KG1 (cell line): ENCODE results near the gene TRANK1.
"Not testable (repeated sequence)": the region's sequence is repeated elsewhere in the genome, so short reads cannot be mapped to it uniquely, and the experiment has no call there.

ENCODE experiments used
- DNase-seq: peaks from one replicate; lab custom pipeline; 2025; lab: John Stamatoyannopoulos, UW

TRANK1 gene

GRCh38 chr3:36957063-36957462 lies 12.2 kb upstream of the TRANK1 start:
- DNase-seq: no peak

DNA sequence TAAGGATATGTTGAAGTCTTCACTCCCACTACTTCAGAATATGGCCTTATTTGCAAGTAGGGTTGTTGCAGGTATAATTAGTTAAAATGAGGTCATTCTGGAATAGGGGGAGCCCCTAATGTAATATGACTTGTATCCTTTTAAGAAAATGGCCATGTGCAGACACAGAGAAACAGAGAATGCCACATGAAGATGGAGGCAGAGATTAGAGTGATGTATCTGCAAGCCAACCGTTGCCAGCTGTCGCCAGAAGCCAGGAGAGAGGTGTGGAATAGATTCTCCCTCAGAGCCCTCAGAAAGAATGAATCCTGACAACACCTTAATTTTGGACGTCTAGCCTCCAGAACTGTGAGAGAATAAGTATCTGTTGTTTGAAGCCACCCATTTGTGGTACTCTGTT lies 11.3 kb upstream of the TRANK1 start:
- DNase-seq: no peak

DNA sequence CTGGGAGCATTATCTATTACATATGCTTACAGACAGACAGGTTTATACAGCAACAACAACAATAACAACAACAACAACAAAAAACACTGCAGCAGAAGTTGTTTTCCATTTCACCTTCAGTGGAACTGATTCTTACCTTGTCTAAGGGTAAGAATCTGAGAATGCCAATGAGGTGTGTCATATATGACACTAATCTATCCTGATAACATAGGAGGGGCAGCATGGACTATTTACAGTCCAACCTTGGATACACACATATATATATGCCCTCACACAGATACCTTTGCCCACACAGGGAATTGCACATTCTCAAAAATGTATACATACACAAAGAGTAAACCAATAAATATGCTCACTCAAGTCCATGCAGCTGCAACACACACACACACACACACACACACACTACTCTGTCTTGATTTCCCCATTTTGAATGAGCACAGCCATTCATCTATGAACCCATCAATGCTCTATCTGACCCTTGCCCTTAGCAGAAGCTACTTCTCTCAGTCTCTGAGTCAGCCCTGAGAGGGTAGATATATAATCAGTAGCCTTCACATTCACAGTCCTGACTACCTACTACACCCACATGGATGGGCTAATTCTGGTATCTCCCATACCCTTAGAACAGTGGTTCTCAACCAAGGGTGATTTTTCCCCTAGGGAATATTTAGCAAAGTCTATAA lies 9.7 kb upstream of the TRANK1 start:
- no peak for DNase-seq

DNA sequence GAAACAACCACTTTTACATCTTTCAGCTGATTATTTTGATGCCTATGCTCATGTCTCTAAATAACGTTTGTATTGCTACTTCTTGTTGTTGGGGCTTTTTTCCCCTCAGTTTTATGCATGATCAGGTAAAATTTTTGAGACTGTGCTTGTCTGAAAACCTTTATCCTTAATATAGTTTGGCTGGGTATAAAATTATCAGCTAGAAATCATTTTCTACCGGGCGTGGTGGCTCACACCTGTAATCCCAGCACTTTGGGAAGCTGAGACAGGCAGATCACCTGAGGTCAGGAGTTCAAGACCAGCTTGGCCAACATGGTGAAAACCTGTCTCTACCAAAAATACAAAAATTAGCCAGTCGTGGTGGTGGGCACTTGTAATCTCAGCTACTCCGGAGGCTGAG lies 3.0 kb upstream of the TRANK1 start:
- not testable (repeated sequence) for DNase-seq

DNA sequence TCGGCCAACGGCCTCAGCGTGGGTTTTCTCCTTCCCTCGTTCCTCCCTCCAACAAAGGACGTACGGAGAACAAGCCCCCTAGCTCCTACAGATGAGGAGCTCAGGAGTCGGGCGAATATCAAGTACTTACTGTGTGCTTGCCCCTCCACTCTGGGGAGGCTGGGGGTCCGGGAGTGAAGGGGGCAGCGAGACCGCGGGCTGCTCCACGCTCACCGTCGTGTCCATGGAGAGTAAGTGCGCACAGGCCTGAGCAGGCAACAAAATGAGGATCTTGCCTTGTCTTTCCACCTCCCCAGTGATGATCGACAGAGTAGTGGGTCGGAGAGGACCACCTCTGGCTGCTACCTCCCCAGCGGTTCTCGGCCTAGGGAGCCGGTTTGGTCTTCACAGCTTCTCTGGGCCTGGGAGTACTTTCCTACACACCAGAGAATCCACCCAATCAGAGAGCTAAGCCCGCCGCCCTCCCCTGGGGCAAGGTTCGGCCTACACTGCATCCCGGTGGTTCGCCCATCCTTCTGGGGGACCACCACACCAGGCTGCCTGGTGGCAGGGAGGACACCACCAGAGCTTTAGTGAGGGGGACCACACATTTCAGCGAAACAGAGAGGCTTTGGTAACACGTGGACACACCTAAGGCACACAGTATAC lies 603 bp upstream of the TRANK1 start:
- no peak for DNase-seq

- DNase-seq: no peak
These were observed 728 bp downstream of the TRANK1 start for GRCh38 chr3:36944012-36944640.

GRCh38 chr3:36943601-36944000 lies 1.3 kb downstream of the TRANK1 start:
- DNase-seq: no peak

DNA sequence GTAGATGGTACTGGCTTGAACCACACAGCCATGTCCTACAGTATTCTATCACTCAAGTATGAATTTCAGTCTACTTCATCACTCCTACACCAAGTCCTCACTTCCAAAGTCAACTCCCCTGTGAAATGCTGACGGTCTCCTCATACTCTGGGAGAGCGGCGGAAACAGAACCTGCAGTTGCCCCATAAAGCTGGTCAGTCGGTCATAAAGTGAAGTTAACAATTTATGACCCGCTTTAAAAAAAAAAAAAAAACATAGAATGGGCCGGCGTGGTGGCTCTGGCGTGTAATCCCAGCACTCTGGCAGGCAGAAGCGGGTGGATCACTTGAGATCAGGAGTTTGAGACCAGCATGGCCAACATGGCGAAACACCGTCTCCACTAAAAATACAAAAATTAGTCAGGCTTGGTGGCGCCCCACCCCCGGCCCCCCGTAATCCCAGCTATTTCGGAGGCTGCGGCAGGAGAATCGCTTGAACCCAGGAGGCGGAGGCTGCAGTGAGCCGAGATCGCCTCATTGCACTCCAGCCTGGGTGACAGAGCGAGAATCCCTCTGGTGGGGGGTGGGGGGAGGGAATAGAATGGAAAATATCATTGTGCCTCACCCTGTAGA lies 2.1 kb downstream of the TRANK1 start:
- DNase-seq: no peak

DNA sequence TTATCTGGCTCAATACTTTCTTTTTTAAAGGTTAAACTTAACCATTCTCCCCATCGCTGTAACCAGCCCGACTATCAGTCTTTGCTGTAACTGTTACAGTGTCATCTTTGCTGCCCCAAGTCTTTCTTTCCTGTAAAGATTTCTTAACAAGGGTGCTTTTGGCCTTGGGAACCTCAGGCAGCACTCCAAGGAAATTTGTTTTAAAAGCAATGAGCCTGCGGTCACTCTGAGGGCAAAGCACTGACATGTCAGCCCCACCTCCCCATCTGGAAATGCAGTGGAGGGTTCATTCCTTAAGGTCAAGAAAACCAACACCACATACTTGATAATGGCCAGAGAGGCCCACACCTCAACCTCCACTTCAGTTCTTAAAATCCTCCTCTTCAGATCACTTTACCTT lies 3.2 kb downstream of the TRANK1 start:
- DNase-seq: no peak

DNA sequence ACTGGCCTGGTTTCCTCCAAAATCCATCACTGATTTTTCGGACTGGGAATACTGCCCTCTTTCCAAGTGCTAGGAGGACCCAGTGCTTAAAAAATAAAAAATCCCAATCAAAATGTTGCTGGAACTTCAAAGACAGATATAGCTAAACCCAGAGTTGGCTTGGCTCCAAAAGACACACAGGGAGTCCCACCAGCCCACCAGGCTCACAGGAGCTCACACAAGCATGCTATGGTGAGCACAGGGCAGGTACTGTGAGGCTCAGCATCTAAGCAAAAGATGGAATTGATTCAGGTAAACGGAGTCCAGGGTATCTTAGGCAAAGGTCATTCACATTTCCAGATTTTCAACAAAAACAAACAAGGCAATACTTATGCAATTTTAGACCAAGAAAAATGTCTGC lies 3.7 kb downstream of the TRANK1 start:
- DNase-seq: no peak

DNA sequence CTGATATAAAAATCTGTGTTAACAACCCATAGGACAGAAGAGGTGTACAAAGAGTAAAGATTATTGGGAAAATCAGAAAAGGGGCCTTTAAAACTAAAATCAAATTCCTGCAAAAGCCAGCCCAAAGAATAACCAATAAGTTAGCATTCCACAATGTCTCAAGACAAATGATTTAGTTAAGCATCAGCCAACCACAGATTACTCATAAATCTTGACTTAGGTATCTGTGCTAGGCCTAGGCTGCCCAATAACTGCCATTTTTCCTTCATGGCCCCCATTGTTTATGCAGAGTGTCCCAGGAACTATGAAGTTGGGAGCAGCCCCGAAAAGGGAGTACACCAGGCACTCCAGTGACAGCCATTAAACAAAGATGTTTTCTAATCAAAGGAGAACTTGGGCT lies 7.4 kb downstream of the TRANK1 start:
- DNase-seq: no peak

- no peak for DNase-seq
These were observed 11.1 kb downstream of the TRANK1 start for GRCh38 chr3:36933540-36934296.

GRCh38 chr3:36931424-36931823 lies 13.4 kb downstream of the TRANK1 start:
- not testable (repeated sequence) for DNase-seq

GRCh38 chr3:36928220-36928619 lies 16.6 kb downstream of the TRANK1 start:
- no peak for DNase-seq

GRCh38 chr3:36926292-36926897 lies 18.5 kb downstream of the TRANK1 start:
- no peak for DNase-seq

GRCh38 chr3:36924744-36925521 lies 19.9 kb downstream of the TRANK1 start:
- DNase-seq: no peak

GRCh38 chr3:36923981-36924743 lies 20.7 kb downstream of the TRANK1 start:
- no peak for DNase-seq

DNA sequence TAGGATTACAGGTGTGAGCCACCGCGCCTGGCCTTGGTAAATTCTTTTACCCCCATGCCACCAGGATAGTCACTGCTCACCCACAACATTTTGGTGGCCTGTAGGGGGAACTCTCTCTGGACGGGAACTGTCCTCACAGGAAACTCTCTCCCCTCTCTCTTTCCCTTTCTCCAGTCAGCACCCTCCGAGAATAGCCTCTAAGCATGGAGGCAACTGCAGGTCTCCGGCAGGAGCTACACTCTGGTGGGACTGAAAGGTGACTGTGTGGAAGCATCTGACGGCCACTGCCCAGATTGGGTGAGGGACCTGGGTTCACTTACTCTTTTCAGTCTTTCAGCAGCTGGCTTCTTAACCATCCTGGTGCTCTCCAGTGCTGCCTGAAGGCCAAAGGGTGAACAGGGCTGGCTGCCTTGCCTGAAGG lies 21.3 kb downstream of the TRANK1 start:
- DNase-seq: no peak

DNA sequence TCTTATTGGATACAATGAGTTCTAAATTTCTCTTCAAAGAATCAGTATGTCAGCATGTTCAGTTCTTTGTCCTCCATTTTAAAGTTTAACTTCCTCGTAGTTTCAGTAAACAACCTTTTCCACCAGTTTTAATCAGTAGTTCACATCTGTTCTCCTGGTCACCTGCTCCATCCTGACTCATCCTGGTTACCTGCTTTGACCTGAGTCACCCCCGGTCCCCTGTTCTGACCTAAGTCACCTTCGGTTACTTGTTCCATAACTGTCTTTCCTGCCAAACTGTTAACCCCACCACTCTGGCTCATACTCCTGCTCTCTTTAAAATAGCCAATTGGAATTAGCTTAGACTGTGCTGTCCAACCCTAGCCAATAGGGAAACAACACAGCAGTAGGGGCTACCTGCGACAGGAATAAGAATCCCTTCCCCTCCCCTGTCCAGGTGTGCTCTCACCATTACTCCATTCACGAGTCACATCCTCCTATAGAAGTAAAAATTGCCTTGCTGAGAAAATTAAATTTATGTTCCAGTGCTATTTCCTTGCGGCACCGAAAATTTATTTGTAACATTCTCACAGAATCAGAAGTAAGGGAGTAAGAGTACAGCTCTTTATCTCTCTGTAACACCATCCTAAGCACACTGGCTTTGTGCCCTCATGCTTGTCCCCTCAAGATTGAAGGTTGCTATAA lies 23.8 kb downstream of the TRANK1 start:
- DNase-seq: no peak
